OCI-M1 (cell line): Measurements from ENCODE around the gene SLC24A4.

Source experiments
- DNase-seq: peaks from one replicate; lab custom pipeline; 2025; lab: John Stamatoyannopoulos, UW

The SLC24A4 gene

DNA sequence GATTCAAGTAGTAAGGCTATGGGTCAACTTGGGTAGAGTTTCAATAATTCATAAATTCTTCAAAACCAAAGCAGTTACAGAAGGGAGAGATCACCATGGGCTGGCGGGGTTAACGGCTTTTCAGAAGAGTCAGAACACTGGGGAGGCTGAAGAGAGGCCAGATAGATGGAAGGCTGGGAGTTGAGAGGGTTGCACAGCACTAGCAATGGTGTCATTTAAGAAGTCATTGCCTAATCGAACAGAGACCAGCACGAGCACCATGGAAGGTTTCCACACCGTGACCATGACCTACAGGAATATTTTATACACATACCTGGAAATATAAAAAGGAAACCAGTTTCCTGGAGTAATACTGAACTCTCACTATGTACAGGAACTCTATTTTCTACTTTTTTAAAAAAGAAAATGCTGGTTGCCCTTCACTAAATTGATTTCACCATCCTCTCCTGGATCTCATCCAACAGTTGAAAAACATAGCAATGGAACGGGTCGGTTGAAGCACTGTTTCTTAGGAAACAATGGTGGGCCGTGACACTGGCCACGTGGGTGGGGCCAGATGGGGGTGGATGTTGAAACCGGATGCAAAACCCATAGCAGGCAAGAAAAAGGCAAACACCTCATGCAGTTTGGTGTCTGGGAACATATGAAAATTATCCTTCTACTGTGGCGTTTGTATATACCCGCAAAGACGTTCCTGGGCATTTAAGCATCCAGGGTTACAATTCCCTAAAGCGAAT is 152.7 kb downstream of the SLC24A4 start:
- DNase-seq, result no peak

DNA sequence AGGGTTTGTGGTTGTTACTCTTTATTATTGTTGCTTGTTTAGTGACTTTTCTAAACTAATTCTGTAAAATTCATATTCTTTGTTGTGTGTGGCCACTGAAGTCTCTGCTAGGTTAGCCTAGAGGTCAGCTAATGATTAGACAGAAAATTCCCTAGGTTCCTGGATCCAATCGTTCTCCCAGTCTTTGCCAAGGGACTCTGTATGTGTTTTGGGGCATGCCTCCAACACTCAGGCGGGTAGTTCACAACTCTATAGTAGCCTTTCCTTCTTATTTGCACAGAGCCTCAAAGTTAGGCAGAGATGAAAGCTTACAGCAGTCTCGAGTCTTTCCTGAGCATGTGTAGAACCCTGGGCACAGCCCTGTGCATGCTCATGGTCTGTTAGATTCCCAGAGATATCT is 157.9 kb downstream of the SLC24A4 start:
- DNase-seq, result no peak

DNA sequence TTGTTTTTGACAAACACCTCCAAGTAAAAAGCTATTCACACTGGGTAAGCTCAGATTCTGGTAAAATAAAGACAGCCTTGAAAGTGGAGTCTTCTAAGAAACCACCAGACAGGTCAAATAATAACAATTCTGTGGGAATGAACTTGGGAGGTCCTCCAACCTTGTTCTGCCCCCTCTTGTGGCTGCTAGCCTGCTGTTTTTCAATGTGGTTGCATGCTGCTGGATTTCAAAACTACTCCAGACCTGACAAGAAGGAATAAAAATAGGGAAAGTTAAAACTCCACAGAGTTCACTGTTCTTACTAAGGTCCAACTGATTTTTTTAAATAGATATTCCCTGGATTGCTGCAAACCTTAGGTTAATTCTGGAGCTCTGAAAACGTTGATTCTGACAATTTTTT is 158.4 kb downstream of the SLC24A4 start:
- no peak for DNase-seq

DNA sequence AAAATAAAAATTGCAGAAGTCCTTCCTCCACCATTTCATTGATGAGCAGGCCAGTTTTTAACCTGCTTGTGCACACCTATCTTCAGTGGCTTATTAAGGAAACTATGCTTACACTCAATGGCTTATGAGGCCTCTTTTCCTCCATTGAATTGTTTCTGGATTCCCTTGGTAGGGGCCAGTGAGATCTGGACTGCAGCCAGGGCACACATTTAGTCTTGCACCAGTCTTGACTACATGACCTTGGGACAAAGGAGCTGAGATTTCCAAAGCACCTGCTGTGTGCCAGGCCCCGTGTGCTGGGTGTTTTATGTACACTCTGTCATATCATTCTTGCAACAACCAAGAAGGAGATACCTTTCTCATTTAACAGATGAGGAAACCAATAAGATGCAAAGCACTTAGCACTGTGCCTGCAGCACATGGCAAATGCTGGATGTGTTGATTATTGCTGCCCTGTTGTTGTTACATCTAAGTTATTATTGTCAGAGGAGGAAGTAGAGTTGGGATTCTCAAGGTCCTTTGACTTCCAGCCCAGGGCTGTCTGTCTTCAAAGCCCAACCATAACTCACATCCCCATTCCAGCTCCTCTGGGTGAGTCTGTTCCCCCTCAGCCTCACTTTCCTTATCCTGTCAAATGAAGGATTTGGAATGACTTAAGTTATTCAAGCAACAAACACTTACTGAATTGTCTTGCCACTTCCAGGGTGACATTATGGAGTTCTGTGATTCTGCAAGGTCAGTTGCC is 159.0 kb downstream of the SLC24A4 start:
- no peak for DNase-seq

DNA sequence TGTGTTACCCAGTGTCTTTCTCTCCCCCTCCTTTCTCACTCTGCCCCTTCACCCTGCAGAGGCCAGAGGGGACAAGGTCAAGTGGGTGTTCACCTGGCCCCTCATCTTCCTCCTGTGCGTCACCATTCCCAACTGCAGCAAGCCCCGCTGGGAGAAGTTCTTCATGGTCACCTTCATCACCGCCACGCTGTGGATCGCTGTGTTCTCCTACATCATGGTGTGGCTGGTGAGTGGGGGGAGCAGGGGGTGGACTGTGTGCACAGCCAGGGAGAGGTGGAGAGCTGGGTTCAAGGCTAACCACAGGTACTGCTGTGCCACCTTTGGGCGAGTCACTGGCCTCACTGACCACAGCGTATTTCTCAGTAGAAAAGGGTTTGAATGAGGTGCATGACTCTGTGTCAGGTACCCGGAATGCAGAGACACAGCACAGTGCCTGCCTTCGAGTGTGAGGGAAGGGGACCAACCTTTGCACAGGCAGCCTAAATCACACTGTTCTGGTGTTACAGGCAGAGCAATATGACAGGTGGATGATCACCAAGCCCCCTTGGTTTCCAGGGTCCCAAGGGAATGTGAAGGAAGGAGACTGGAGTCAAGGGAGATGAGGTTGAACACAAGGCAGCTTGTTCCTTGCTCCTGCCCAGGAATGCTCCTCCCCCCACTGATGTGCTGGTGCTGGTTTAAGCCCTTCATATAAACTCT is 159.8 kb downstream of the SLC24A4 start:
- DNase-seq, result no peak

DNA sequence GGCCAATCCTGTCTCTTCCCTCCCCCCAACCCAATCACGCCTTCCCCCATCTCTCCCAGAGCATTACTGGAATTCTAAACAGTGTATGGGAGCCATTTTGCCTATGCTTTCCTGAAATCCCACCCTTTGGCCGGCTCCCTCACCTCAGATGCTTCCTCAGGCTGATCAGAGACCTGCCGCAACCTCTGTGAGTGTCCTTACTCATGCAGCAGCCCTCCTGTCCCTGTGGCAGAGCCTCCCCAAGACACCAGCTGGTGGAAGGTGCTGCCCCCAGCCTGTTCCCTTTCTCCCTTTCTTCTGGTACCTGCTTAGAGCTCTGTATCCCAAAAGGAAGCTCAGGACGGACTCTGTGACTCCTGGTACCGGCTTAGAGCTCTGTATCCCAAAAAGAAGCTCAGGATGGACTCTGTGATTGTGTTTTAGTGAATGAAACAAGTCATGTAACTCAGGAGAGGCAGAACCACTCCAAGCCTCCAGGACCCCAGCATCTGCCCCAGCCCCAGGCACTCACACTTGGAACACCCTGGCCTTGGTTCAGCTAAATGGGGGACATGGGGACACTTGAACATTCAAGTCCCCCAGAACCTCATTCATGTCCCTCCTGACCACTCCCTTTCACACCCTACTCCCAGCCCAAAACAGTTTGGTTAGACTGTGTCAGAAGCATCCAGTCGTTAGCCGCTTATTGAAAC is 161.3 kb downstream of the SLC24A4 start:
- no peak for DNase-seq

DNA sequence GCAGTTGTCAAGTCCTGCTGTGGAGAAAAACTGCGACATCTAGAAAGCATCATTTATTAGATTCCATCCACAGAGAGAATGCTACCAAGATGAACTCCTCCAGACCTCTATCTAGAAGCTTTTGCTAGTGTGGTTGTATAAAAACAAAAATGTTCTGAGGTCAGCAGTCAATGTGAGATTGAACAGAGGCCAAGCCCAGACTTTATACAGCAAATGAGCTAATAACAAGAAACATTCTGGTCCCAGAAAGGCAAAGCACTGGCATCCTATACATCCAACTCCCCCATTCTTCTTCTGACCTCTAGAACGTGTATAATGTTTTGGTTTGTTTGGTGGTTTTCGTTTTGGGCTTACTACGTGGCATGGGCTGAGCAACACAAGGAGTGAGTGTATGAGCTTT is 163.9 kb downstream of the SLC24A4 start:
- no peak for DNase-seq

DNA sequence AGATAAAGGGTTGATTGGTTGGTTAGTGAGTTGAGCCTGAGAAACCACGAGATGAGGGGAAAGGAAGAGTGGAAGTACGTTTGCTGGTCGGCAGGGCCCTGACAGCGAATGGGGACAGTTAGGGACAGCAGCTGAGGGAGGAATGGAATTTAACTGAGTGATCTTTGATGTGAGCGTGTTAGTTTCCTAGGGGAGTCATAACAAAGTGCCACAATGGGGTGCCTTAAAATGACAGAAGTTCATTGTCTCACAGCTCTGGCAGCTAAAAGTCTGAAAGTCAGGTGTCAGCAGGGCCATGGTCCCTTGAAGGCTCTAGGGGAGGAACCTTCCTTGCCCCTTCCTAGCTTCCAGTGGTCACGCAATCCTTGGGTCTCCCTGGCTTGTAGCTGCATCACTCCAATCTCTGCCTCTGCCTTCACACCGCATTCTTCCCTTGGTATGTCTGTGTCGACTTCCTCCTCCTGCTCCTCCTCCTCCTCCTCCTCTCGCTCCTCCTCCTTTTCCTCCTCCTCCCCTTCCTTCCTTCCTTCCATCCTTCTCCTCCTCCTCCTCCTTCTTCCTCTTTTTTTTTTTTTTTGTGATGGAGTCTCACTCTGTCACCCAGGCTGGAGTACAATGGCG is 164.7 kb downstream of the SLC24A4 start:
- DNase-seq, result no peak

DNA sequence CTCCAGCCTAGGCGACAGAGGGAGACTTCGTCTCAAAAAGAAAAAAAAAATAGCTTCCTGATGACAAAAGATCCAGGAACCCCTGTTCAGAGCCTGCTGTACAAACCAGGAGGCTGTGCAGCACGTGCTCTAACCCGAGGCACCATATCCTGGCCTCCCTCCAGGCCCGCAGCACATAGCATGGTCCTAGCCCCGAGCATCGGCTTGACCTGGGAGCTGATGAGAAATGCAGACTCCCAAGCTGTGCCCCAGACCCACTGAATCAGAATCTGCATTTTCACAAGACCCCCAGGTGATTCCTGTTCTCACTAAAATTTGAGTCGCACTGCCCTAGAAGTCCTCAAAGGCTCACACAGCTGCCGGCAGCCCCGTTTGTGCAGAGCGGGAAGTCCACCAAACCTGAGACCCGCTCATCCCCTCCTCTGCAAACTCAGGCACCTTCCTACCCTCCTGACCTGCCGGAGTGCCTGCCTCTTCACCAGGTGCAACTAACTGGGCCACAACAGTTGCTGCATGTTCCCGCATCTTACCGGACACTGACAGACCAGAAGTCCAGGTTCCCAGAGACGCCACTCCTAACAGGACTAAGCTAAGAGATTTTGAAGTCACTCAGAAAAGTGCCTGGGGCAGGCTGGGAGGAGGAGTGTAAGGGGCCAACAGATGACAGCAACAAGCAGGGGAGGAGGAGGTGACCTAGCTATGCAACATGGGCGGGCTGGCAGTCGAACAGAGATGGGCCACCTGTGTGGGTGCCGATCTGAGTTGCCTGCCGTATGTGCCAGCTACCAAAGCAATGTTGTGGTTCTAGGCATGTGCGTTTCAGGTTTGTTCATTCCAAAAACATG is 166.7 kb downstream of the SLC24A4 start:
- no peak for DNase-seq

DNA sequence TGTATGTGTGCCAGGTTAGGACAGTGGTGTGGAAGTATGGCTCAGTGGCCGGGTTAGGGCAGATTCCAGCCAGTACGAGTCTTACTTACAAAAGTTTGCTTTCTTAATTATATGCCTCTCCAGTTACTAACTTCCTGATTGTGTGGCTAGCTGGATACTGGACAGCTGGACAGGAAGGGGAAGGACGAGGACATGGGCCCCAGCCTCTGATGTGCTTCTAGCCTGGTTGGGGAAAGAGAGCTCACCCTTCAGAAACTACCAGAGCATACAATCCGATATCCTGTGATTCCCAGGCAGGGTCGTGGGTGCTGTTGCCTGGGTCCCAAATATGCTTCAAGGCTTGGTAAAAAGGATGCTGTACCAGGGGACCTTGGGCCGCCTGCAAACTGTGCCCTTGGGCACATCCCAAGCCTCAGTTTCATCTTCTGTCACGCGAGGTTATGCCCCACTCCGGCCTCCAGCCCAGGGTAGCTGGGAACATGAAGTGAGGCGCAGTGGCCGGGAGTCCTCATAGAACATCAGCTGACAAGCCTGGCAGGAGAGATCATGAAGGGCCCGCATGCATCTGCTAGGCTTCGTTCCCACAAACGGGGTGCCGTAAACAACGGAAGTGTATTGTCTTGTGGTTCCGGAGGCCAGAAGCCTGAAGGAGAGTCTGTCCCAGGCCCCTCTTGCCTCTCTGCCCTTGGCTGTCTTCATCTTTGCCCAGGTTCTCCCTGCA is 167.4 kb downstream of the SLC24A4 start:
- no peak for DNase-seq

DNA sequence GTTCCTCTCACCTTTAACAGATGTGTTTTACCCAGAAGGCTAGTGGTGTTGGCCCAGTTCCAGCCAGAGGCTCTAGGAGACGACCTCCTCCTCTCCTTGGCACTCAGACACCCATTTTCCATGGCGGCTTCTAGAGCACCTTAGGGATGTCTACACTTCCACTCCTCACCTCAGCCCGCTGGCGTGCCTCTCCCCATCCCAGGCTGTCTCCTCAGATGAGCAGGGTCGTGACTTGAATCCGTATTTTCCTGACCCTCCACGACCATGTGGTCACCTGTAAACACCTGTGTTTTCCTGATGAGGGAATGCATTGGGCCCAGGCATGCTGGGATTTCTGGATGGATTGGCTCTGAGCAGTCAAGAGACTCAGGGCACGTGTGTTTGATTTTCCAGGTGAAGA is 168.8 kb downstream of the SLC24A4 start:
- no peak for DNase-seq

DNA sequence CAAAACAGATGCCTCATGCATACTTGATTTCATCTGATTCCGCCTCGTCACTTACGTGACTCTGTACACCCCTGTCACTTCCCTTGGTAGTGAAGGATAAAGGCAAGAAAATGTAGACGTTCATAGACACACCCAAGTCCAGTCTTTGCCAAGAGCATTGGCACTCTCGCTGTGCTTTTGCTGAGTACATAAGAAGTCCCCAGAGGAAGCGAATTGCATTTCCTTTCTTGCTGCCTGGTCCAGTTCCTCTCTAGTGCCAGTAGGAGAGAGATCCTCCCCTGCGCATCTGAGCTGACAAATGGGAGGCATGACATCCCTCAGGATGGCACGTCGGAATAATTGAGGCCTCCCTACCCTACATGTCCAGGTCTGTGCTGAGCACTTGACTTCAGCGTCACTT is 169.3 kb downstream of the SLC24A4 start:
- no peak for DNase-seq

DNA sequence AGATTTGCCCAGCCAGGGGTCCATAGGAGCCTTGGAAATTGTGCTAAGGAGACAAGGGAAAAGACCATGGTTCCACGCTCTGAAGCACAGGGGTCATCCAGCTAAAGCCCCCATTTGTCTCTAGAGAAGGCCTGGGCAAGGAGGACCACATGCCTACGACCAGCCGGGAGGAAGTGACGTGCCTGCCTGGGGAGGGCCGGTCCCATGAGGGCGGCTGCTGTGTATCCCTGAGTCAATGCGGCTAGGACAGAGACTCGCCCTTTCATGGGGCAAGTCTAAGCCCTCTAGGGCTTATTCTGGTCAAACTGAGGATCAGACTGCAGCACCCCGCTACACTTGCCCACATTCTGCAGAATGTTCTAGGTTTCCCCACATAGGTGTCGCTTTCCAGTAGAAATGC is 170.1 kb downstream of the SLC24A4 start:
- no peak for DNase-seq

DNA sequence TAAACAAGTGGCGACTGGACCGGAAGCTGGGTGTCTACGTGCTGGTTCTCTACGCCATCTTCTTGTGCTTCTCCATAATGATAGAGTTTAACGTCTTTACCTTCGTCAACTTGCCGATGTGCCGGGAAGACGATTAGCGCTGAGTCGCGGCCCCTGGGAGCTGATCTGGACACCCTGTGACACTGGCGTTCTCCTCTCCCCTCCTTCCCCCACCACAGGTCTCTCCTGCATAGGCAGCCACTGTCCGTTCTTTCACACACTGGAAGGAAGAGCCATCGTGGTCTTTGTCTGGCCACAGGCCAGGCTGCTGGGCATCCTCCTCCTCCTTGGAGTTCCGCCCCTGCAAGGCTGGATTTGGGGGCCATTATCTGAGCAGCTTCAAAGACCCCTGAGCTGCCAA is 170.5 kb downstream of the SLC24A4 start:
- no peak for DNase-seq

DNA sequence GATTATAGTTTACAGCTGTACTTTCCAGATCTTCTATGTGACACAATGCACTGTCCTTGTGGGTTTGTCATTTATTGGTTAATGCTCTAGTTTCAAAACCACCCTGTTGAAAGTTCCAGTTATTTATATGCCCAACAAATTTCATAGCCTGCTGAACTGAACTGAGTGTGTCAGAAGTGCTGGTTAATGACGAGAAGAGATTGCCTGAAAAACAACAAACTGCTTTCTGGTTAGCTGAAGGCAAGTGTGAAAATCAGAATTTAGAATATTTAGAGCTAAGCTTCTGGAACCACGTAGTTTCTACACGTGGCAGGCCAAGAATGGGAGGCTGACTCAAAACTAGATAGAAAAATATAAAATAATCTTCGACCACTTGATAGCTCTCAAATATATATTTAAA is 171.5 kb downstream of the SLC24A4 start:
- no peak for DNase-seq

DNA sequence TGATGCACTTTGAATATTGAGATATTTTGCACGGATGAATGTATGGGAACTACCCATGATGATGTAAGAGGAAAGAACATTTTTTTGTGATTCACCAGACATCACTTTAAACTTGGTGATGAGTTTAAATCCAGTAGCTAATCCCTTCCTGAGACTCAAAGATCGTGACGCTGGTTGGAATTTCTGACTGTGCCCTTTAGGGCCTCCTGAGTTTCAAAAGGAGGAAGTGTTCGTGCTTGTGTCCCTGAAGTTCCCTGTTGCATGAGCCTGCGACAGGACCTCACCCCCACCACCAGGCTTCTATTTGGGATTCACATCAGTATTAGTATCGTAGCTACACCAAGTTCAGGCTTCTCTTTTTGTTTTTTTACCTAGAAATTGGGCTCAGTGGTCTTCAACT is 172.1 kb downstream of the SLC24A4 start:
- DNase-seq, result peak; percentile 26

DNA sequence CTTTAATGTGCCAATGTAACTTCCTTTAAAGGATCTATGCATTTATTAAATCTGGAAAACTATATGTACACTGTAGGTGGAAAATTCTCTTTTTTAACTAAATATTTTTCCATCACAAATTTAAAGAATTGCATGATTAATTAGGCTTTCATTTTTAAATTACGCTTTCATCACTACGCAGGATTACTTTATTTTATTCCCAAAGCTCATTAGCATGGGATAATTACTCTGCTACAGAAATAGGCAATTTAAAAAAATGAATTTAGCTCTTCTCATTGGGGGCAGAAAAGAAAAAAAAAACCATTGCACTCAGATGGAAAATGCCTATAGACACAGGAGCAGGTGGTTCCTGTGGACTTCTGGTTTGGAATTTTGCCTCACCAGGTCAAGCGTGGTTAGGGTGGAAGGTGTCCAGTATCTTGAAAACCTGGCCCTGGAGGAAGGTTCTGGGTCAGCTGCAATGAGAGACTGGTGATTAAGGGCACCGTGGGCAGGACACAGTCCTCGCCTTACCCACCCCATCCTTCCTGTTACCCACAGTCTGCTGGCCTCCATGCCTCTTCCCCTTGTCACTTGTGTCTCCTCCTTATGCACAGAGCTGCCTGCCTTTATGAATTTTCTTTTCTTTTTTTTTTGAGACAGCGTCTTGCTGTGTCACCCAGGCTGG is 173.4 kb downstream of the SLC24A4 start:
- no peak for DNase-seq

DNA sequence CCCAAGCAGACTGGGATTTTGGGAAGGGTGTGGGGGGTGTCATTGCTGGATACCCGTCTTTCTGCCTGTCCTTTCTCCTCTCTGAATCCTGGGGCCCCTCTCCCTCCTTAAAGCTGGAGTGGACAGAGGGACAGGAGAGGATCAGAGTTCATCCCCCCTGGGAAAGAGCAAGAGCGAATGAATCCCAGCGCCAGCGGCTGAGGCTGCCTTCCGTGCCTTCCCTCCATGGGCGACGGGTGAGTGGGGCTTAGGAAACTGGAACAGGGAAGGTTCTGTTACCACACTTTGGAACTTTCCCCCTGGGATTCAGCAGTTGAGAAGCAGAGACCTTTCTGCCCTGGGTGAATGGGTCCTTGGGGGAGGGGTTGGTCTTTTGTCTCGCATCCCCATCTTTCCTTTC is 174.4 kb downstream of the SLC24A4 start:
- DNase-seq, result no peak

DNA sequence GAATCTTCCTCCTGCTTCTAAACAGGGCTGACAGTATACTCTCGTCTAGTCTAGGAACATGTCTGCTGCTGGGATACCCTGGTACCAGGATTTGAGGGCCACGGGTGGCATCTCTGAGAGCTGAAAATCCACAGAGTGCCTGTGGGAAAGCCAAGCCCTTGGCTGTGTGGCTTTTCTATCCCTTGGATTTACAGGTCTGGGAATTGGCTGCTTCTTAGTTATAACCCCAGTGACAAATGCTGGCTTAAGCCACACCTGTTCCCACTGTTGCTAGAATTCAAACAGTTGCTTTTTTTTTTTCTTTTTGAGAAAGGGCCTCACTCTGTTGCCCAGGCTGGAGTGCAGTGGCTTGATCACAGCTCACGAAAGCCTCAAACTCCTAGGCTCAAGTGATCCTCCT is 176.3 kb downstream of the SLC24A4 start:
- no peak for DNase-seq

DNA sequence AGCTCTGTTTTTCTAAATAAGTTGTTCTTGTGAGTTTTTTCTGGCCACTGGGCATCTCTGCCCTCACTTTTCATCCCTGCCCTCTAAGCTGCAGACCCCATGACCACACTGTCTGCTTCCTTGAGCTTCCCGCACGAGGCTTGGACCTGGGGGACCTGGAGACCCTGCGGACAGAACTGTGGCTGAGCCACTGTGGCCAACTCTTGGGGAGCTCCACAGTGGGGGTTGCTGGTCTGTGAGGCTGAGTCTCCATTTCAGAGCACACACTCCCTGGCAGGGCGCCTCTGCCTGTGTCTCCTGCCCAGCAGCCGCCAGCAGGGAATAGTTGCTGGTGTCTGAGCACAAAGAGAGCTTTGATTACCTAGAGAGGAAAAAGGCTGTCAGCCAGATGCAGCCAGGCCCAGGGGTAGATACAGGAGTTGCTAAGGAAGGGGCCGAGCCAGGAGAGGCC is 177.6 kb downstream of the SLC24A4 start:
- no peak for DNase-seq
